ES-I3 (cell line): ENCODE results near the gene SPACA7.

ENCODE experiments used
- H3K36me3 ChIP-seq: 2 replicates; pipeline ENCODE4 v1.6.1; 2013; ENCODE audit warnings: mild to moderate bottlenecking, low read length, control low read depth, moderate library complexity; ENCODE audit not compliant: insufficient read depth
- H3K4me1 ChIP-seq: 2 replicates; pipeline ENCODE4 v1.6.1; 2013; ENCODE audit warnings: mild to moderate bottlenecking, control low read depth, low read length; ENCODE audit not compliant: insufficient read depth
- H3K9ac ChIP-seq: 2 replicates; pipeline ENCODE4 v1.6.1; 2013; ENCODE audit warnings: low read depth, mild to moderate bottlenecking, low read length, moderate library complexity
- H3K9me3 ChIP-seq: 2 replicates; pipeline ENCODE4 v1.6.1; 2013; ENCODE audit warnings: mild to moderate bottlenecking, low read length, moderate library complexity; ENCODE audit not compliant: control insufficient read depth, insufficient read depth

SPACA7 gene

GRCh38 chr13:112444416-112445399 lies 68.6 kb downstream of the SPACA7 start:
- no peak overlapping the region for H3K9ac ChIP-seq
- no peaks in the 10 kb centered on the region for H3K9me3 ChIP-seq
- no peaks in the 10 kb centered on the region for H3K36me3 ChIP-seq
- H3K4me1 ChIP-seq, result no peaks in the 10 kb centered on the region

- H3K9me3 ChIP-seq, result no peaks in the 10 kb centered on the region
- H3K9ac ChIP-seq, result no peak overlapping the region
- H3K36me3 ChIP-seq, result no peaks in the 10 kb centered on the region
- no peaks in the 10 kb centered on the region for H3K4me1 ChIP-seq
These were observed 69.5 kb downstream of the SPACA7 start for GRCh38 chr13:112445411-112446271.

- Histone ChIP-seq H3K9ac (no peak overlapping the region), H3K36me3 (no peaks in the 10 kb centered on the region), H3K9me3 (no peaks in the 10 kb centered on the region), H3K4me1 (no peaks in the 10 kb centered on the region)
These were observed 70.2 kb downstream of the SPACA7 start for GRCh38 chr13:112446347-112446861.

DNA sequence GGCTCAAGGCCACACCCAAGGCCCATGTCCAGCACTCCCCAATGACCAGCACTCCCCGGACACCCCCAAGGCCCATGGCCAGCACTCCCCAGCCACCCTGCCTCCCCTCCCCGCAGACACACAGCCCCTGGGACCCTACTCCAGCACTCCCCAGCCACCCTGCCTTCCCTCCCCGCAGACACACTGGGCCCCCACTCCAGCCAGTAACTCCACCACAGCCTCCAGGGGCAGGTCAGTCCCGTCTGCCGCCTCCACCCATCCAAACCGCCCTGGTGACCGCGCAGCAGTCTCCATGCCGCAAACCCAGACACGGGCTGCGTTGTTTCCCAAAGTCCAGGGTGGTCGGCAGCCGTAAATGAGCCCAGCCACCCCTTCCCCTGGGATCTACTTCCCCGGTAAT lies 70.7 kb downstream of the SPACA7 start:
- H3K9me3 ChIP-seq, result no peaks in the 10 kb centered on the region
- H3K4me1 ChIP-seq, result no peaks in the 10 kb centered on the region
- no peak overlapping the region for H3K9ac ChIP-seq
- H3K36me3 ChIP-seq, result no peaks in the 10 kb centered on the region

- H3K36me3 ChIP-seq, result no peaks in the 10 kb centered on the region
- H3K4me1 ChIP-seq, result no peaks in the 10 kb centered on the region
- no peak overlapping the region for H3K9ac ChIP-seq
- H3K9me3 ChIP-seq, result no peaks in the 10 kb centered on the region
These were observed 71.2 kb downstream of the SPACA7 start for GRCh38 chr13:112447306-112447705.

- no peaks in the 10 kb centered on the region for H3K4me1 ChIP-seq
- H3K9ac ChIP-seq, result no peak overlapping the region
- H3K36me3 ChIP-seq, result no peaks in the 10 kb centered on the region
- no peaks in the 10 kb centered on the region for H3K9me3 ChIP-seq
These were observed 71.8 kb downstream of the SPACA7 start for GRCh38 chr13:112447761-112448603.

DNA sequence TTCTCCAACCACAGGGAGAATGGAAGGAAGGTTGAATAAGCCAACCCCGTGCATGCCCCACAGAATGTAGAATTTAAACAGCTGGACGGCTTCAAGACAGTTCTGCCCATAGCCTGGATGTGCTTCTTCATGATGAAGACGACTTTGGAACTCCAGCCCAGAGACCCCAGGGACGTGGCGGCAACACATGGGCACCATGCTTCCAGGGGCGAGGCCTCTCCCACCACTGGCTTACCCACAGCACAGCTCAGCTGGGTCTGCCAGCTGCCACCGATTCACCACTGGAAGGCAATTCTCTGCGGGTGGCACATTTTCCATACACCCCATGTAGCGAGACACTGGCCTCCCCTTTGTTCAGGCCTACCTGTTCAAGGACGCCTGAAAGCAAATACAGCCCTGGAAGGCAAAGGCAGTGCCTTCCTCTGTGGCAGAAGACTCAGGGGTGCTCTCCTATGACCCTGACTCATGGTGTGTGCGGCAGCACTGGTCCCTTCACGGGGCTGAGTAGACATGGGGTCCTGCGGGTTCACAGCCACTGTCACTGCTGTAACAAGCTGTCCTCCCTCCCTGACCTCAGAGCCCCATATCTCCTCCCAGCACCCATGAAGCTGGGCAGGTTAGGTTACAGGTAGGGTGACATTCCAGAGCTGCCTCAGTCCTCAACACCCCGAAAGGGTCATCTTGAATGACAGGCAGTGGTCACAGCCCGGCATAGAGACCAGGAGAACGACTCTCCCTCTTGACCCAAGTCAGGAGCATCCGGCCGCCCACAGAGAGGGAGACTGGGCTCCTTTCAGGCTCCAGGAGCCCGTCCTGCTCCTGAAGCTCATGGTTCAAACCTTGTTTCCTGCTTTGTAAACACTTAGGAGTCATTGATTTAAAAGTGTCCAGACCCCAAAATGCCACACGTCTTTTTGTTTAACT lies 72.7 kb downstream of the SPACA7 start:
- H3K9me3 ChIP-seq, result no peaks in the 10 kb centered on the region
- H3K36me3 ChIP-seq, result no peaks in the 10 kb centered on the region
- H3K4me1 ChIP-seq, result no peaks in the 10 kb centered on the region
- H3K9ac ChIP-seq, result no peak overlapping the region

DNA sequence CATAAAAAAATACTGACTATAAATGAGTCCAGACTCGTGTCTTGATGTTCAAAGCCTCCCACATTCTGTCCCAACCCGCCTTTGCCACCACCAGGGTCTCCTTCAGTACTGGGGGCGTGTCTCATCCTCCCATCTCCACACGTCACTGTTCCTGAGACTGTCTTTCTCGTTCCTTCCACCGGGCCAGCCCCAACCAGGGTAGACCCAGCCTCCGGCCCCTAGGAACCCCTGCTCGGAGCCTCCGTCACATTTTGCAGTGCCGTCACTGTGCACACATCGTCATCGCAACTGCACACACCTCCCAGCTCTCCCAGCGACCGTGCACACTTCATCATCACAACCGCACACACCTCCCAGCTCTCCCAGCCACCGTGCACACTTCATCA lies 73.4 kb downstream of the SPACA7 start:
- Histone ChIP-seq H3K9me3 (no peaks in the 10 kb centered on the region), H3K9ac (no peak overlapping the region), H3K4me1 (no peaks in the 10 kb centered on the region), H3K36me3 (no peaks in the 10 kb centered on the region)

GRCh38 chr13:112450118-112450903 lies 74.2 kb downstream of the SPACA7 start:
- no peaks in the 10 kb centered on the region for H3K9me3 ChIP-seq
- no peak overlapping the region for H3K9ac ChIP-seq
- no peaks in the 10 kb centered on the region for H3K36me3 ChIP-seq
- no peaks in the 10 kb centered on the region for H3K4me1 ChIP-seq

DNA sequence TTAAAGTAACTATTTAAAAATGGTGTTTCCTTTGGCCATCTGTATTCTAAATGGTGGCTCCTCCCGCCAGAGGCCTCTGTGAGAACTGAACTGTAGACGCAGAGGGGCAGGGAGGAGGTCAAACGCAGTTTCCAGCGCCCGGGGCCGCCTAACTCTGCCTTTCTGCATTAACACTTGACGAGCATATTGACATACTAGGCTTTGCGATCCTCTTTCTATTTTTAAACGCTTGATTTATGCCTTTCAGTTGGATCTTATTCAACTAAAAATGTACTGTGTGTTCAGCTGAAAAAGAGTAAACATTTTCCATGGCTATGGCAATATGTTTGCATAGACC lies 74.7 kb downstream of the SPACA7 start:
- no peak overlapping the region for H3K9ac ChIP-seq
- no peaks in the 10 kb centered on the region for H3K36me3 ChIP-seq
- H3K4me1 ChIP-seq, result no peaks in the 10 kb centered on the region
- H3K9me3 ChIP-seq, result no peaks in the 10 kb centered on the region

- no peaks in the 10 kb centered on the region for H3K4me1 ChIP-seq
- H3K9ac ChIP-seq, result no peak overlapping the region
- no peaks in the 10 kb centered on the region for H3K36me3 ChIP-seq
- H3K9me3 ChIP-seq, result no peaks in the 10 kb centered on the region
These were observed 75.6 kb downstream of the SPACA7 start for GRCh38 chr13:112451512-112452379.
